Breast epithelium (tissue), 3 donors: ENCODE results near the gene OR4D1.

Experiments used
- POLR2A ChIP-seq: fragments of 450-650 bp; IDR thresholded peaks from one replicate; pipeline ENCODE4 v1.6.1; 2016; ENCODE audit warnings: antibody characterized with exemption, mild to moderate bottlenecking, moderate library complexity
- TF ChIP-seq, protein P1 (sequence below), 3 donors: fragments of 450-650 bp; IDR thresholded peaks; one replicate each; pipeline ENCODE4 v1.5.1; 2016 to 2017; ENCODE audit warnings: antibody characterized with exemption in 3 of 3, mild to moderate bottlenecking in 3 of 3, moderate library complexity in 3 of 3

DNA sequence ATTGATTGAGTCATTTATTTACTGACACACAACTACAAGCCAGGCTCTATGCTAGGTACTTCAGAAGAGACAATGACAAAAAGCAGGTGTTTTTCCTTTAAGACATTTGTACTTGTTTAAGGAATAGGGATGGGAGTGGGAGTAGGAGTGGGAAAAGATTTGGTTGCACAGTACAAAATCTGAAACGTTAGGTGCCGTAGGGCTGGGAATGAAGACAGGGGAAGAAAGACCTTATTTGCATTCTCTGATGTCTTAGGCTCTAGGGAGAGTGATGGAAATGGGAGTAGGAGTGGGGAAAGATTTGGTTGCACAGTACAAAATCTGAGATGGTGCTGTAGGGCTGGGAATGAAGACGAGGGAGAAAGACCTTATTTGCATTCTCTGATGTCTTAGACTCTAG, 28.7 kb upstream of the OR4D1 start:
- TF ChIP-seq, protein P1, sequence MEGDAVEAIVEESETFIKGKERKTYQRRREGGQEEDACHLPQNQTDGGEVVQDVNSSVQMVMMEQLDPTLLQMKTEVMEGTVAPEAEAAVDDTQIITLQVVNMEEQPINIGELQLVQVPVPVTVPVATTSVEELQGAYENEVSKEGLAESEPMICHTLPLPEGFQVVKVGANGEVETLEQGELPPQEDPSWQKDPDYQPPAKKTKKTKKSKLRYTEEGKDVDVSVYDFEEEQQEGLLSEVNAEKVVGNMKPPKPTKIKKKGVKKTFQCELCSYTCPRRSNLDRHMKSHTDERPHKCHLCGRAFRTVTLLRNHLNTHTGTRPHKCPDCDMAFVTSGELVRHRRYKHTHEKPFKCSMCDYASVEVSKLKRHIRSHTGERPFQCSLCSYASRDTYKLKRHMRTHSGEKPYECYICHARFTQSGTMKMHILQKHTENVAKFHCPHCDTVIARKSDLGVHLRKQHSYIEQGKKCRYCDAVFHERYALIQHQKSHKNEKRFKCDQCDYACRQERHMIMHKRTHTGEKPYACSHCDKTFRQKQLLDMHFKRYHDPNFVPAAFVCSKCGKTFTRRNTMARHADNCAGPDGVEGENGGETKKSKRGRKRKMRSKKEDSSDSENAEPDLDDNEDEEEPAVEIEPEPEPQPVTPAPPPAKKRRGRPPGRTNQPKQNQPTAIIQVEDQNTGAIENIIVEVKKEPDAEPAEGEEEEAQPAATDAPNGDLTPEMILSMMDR (IDR thresholded peaks at IDR 0.05), result no peak
- no peak for TF ChIP-seq POLR2A
